ENCODE results near the gene PDZD2.
A peak's percentile ranks its signal among the peaks of the same experiment; 100 is the strongest.

PDZD2 gene

GRCh38 chr5:32132757-32133156, 493.8 kb downstream of the PDZD2 start:
- no peak for DNase-seq (ENCODE audit: low read depth, low spot score)

DNA sequence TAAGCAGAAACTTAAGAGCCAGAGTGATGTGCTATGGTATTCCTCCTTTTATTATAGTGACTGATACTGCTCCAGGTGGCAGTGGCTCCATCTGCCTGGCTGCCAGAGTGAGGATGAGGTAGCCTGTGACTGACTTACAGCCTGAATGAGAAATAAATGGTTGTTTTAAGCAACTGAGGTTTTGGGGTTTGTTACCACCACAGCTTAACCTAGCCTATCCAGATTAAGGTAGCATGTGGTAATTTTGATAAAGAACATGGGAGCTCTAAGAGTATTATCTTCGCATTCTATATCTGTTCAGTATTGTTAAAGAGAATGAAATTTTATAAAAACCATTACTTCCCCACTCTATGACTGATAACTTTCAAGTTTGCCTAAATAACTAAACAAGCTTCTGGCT, 496.2 kb downstream of the PDZD2 start:
- no peak for DNase-seq (ENCODE audit: low read depth, low spot score)

GRCh38 chr5:32136342-32136741, 497.4 kb downstream of the PDZD2 start:
- no peak for DNase-seq (ENCODE audit: low read depth, low spot score)

GRCh38 chr5:32138839-32139493, 500.0 kb downstream of the PDZD2 start:
- DNase-seq (ENCODE audit: low read depth, low spot score), result no peak

DNA sequence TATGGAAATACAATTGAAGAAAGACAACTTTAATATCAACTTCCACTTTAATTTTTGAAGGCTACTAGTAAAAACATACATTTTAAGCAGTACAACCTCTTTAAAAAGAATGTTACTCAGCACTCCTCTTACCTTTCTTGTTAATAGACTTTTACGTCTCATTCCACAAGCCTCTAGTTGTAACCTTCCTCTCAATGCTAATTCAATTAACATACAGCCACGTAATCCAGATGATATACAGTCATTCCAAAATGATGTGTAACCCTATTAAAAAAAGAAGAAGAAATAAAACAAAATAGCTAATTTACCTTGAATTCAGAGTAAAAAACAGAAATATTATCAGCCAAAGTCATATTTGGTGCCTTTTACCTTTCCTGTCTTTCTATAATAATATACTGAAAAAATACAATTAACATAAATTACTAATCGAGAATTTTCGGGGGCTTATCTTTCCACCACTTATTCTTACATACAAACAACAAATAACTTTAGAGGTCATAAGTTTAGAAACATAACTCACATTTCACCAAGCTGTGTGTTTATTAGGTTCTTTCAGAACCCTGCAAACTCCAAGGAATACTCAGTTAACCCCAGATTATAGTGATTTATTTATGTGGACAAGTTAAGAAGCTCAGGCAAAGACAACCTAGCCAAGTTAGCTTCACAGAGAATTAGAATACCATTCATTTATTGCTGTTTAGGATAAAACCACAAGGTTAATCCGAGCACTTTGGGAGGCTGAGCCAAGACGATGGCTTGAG, 504.9 kb downstream of the PDZD2 start:
- peak; percentile 33 for DNase-seq (ENCODE audit: low read depth, low spot score)

DNA sequence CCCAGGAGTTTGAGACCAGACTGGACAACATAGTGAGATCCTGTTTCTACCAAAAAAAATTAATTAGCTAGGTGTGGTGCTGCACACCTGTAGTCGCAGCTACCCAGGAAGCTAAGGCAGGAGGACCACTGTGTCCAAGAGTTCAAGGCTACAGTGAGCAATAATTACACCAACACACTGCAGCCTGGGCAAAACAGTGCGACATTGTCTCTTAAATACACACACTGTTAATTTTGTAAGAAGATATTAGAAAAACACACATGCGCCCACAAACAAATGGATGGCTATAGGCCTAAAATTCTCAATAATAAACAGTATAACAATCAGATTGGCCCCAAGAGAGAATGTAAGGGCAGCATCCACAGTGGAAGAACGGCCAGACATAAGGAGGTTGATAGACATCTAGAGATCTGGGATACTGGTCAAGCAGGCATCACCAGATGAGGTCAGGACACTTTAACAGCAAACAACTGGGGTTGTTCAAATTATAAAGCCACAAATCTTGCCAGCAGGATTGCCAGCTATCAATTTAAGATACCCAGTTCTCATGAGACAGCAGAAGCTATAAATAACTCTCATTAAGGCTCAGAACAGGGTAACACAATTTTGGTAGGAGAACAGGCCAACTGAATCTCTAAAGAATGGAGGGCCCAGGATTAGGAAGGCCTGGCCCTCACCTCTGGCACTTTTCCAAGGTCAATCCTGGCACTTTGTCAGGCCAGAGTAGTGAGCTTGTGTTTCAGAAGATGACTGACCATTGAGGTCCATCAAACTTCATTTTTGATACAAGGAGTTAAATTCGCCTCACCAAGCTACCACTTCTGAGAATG, 505.7 kb downstream of the PDZD2 start:
- DNase-seq (ENCODE audit: low read depth, low spot score), result no peak

DNA sequence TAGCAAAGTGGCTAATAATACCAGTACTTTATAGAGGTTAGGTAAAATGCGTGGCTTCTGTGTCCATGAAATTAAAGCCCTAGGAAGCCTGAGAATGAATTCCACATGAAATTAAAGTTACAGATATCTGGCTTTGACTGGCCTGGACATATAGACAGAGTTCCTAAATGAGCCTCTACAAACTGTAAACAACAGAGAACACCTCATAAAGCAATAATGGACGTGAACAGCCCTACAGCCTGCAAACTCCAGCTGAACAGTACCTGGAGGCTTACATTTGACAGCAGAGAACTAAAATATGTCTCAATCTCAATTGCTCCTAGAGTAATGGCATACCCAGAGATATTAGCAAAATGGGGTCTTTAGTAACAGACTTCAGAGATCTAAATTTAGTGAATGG, 506.4 kb downstream of the PDZD2 start:
- no peak for DNase-seq (ENCODE audit: low read depth, low spot score)

DNA sequence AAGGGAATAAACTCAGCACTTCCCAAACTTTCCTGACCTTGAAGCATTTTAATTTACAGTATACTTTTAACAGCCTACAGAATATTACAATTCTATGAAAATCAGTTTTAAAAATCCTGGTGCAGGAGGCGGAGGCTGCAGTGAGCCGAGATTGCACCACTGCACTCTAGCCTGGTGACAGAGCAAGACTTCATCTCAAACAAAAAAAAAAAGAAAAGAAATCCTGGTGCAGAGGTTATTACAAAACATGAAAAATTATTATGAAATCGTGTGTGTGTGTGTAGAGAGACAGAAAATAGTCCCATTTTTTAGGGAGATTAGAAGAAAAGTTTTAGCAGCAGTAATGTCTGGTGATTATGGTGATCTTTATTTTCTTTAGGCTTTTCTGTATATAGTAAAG, 508.3 kb downstream of the PDZD2 start:
- no peak for DNase-seq (ENCODE audit: low read depth, low spot score)

GRCh38 chr5:32147959-32148358, 509.0 kb downstream of the PDZD2 start:
- no peak for DNase-seq (ENCODE audit: low read depth, low spot score)

DNA sequence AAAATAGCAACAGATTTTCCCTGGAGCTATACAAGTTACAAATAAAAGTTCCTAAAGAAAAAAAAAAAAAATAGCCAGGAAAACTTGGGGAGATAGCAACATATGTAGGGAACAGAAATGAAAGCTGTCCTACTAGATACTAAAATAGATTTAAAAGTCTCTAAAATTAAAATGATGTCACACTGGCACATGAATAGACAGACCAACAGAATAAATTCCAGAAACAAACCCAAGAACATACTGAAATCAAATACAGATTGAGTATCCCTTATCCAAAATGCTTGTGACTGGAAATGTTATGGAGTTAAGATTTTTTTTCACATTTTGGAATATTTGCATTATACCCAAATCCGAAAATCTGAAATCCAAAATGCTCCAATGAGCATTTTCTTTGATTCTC, 511.4 kb downstream of the PDZD2 start:
- no peak for DNase-seq (ENCODE audit: low read depth, low spot score)

GRCh38 chr5:32151198-32151597, 512.3 kb downstream of the PDZD2 start:
- DNase-seq (ENCODE audit: low read depth, low spot score), result no peak

- DNase-seq (ENCODE audit: low read depth, low spot score), result no peak
Observed at GRCh38 chr5:32153723-32154122, 514.8 kb downstream of the PDZD2 start.

GRCh38 chr5:32155211-32155610, 516.3 kb downstream of the PDZD2 start:
- no peak for DNase-seq (ENCODE audit: low read depth, low spot score)

GRCh38 chr5:32156635-32157034, 517.7 kb downstream of the PDZD2 start:
- no peak for DNase-seq (ENCODE audit: low read depth, low spot score)

DNA sequence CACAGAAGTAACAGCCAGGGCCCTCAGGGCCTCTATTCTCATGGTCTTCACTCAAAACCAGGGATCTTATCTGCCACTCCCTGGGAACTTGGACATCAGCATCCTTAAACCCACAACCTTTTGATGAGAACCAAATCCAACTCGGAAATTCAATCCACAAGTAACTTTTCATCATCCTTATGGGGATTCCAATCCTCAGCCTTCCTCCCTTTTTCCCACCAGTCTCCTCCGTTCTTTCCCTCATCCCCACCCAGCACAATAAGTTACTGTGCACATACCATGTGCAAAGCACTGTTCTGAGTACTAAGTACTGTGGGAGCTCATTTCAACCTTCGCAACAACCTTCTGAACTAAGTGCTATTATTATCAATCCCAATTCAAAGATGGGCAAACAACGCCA, 518.1 kb downstream of the PDZD2 start:
- no peak for DNase-seq (ENCODE audit: low read depth, low spot score)

DNA sequence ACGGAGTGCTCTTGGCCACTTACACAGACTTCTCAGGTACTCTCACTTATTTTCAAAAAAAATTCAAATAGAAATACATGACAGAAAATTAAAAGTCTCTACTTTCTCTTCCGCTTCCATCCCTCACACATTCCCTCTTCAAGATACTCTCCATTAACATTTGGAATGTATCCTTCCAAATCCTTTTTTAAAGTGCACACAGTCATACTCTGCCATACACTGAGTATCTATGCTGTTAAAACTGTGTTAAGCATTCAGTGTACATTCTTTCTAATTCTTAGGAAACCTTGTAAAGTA, 519.7 kb downstream of the PDZD2 start:
- DNase-seq (ENCODE audit: low read depth, low spot score), result no peak

- DNase-seq (ENCODE audit: low read depth, low spot score), result no peak
Observed at GRCh38 chr5:32159328-32160072, 520.6 kb downstream of the PDZD2 start.

- DNase-seq (ENCODE audit: low read depth, low spot score), result no peak
Observed at GRCh38 chr5:32160228-32160627, 521.3 kb downstream of the PDZD2 start.

Data from astrocyte of the hippocampus (primary cell).